ENCODE results near the gene PDIA4. TPM values are rescaled to one million over a fixed set of nuclear protein-coding genes. Genes with fewer than 3 reads are reported as not detected.

The PDIA4 gene
- total RNA-seq, 1 experiment from 2014 or later: 217 TPM

DNA sequence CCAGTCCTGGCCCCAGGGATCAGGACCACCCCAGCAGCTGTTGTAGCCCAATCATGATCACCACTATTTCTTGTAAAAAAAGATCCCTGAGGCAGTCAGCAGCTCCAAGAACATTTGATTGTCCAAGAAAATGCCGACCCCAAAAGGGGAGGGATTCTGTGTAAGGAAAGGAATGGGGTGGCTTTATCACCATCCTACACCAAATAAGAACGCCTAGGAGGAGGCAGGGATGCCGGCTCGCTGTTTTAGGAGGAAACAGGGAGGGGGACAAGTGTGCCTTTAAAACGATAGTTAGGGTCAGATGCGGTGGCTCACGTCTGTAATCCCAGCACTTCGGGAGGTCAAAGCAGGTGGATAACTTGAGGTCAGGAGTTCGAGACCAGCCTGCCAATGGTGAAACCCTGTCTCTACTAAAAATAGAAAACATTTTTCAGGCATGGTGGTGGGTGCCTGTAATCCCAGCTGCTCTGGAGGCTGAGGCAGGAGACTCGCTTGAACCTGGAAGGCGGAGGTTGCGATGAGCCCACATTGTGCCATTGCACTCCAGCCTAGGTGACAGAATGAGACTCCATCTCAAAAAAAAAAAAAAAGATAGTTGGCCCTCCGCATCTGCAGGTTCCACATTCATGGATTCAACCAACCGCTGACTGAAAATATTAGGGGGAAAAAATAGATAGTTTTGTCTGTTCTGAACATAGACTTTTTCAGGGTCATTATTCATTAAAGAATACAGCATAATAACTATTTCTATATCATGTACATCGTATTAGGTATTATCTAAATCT is 63.6 kb downstream of the PDIA4 start:
- Histone ChIP-seq H3K4me3 (replicated peaks in 1 of 2; ENCODE audit: low read depth in 1 of 2, low read length in 2 of 2) (no peak overlapping the region), H3K27ac (ENCODE audit: low read depth, low read length) (no peak overlapping the region), H2AFZ (ENCODE audit: low read depth, low read length, poor library complexity, severe bottlenecking) (no peak overlapping the region), H3K9me3 (ENCODE audit: control insufficient read depth in 1 of 2, insufficient read depth in 1 of 2, low read depth in 1 of 2, low read length in 2 of 2) (no peaks in the 10 kb centered on the region), H3K36me3 (ENCODE audit: control insufficient read depth in 1 of 2, insufficient read depth in 2 of 2, low read length in 2 of 2) (no peaks in the 10 kb centered on the region), H3K4me1 (ENCODE audit: control insufficient read depth in 1 of 2, insufficient read depth in 2 of 2, low read length in 2 of 2) (peaks cover 0 to 39% of the 10 kb centered on the region in 2 experiments; a peak in 2 of 4 replicates), H3K9ac (ENCODE audit: low read length) (no peak overlapping the region), H3K79me2 (ENCODE audit: insufficient read depth, low read length) (no peaks in the 10 kb centered on the region), H4K20me1 (ENCODE audit: insufficient read depth) (no peaks in the 10 kb centered on the region), H3K27me3 (ENCODE audit: insufficient read depth, low read length) (no peaks in the 10 kb centered on the region), H3K9me2 (ENCODE audit: insufficient read depth) (no peaks in the 10 kb centered on the region), H3K4me2 (ENCODE audit: low read length) (no peak overlapping the region)
- no peak for ATAC-seq
- TF ChIP-seq POLR2AphosphoS5 (IDR thresholded peaks at IDR 0.05; ENCODE audit: low read depth, low read length) (no peak), CBX3 (IDR thresholded peaks at IDR 0.05; ENCODE audit: low read depth) (0 out of 2 replicates have a peak, but pooled peaks have one; percentile 32)
- DNase-seq (ENCODE audit: low read depth, low spot score): no peak
- BruUV-seq (replicated peaks): no TSS peak
- RAD21 ChIA-PET (ENCODE audit: low non-redundant PET in 1 of 2, low total read pairs in 2 of 2, uncharacterized antibody in 2 of 2, unreplicated experiment in 2 of 2): no interaction called here
- intact Hi-C loops (cut with micrococcal nuclease): loop anchor here (10.0 kb wide), 1 partner anchor 270 kb away; the partner anchor contains the start of gene CUL1
- POLR2A ChIA-PET: interaction anchor here (0.9 to 1.2 kb wide), 2 partner anchors 10 to 700 kb away, joined by 3 read pairs; no protein-coding TSS in a partner anchor
- CTCF ChIA-PET: no interaction called here

DNA sequence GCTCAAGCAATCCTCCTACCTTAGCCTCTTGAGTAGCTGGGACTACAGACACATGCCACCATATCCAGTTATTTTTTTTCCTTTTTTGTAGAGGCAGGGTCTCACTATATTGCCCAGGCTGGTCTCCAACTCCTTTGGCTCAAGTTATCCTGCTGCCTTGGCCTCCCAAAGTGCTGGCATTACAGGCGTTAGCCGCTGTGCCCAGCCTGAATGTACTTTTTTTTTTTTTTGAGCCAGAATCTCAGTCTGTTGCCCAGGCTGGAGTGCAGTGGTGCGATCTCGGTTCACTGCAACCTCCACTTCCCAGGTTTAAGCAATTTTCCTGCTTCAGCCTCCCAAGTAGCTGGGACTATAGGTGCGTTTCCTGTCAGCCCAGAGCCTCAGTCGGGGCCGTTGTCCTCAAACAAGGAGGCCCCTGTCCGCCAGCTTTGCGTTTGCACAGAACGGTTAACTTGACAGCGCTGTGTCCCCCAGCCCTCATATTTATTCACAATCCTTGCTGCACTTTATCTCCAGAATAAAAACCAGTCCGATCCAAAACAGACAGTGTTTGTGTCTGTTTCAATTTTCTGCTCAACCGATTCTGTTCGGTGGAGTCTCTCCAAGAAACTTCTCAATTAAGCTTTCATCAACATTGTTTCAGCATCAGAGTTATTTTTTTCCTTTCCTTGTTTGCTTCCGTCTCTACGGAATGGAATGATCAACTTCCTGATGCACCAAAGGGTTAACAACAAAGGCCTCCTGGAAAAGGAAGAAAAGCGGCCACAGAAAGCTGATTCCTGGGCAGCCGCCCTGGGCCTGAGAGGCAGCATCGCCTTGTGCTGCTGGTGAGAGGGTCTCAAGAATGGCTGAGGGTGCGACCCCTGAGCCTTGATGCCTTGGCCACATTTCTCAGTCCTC is 64.5 kb downstream of the PDIA4 start:
- peak overlapping the region; percentile 70 for H3K4me2 ChIP-seq (ENCODE audit: low read length)
- H3K4me1 ChIP-seq (ENCODE audit: control insufficient read depth in 1 of 2, insufficient read depth in 2 of 2, low read length in 2 of 2): peaks cover 0 to 39% of the 10 kb centered on the region in 2 experiments; a peak in 2 of 4 replicates
- H3K27me3 ChIP-seq (ENCODE audit: insufficient read depth, low read length): no peaks in the 10 kb centered on the region
- ATAC-seq (no peak), DNase-seq (ENCODE audit: low read depth, low spot score) (no peak)
- ChIA-PET POLR2A (interaction anchor here (0.9 to 1.6 kb wide), 3 partner anchors 9 to 699 kb away, joined by 3 to 6 read pairs (median 3); no protein-coding TSS in a partner anchor), CTCF (interaction anchor here (0.8 to 1.6 kb wide), 10 partner anchors 42 to 721 kb away, joined by 3 to 14 read pairs (median 3); no protein-coding TSS in a partner anchor), RAD21 (ENCODE audit: low non-redundant PET in 1 of 2, low total read pairs in 2 of 2, uncharacterized antibody in 2 of 2, unreplicated experiment in 2 of 2) (interaction anchor here (0.6 to 2.3 kb wide), 4 partner anchors 24 to 459 kb away, joined by 3 to 6 read pairs (median 4); no protein-coding TSS in a partner anchor)
- H2AFZ ChIP-seq (ENCODE audit: low read depth, low read length, poor library complexity, severe bottlenecking): peak overlapping the region; percentile 45
- intact Hi-C loops (cut with micrococcal nuclease): loop anchor here (1.0 to 10.0 kb wide), 2 partner anchors 23 to 269 kb away; partner anchors contain the start of gene CUL1
- H3K4me3 ChIP-seq (replicated peaks in 1 of 2; ENCODE audit: low read depth in 1 of 2, low read length in 2 of 2): peak overlapping the region in 1 of 2 experiments; percentile 50; a peak in 2 of 4 replicates
- BruUV-seq (replicated peaks): no TSS peak
- H4K20me1 ChIP-seq (ENCODE audit: insufficient read depth): no peaks in the 10 kb centered on the region
- no peaks in the 10 kb centered on the region for H3K36me3 ChIP-seq (ENCODE audit: control insufficient read depth in 1 of 2, insufficient read depth in 2 of 2, low read length in 2 of 2)
- H3K9me3 ChIP-seq (ENCODE audit: control insufficient read depth in 1 of 2, insufficient read depth in 1 of 2, low read depth in 1 of 2, low read length in 2 of 2): no peaks in the 10 kb centered on the region
- H3K9ac ChIP-seq (ENCODE audit: low read length): peak overlapping the region; percentile 40; the same call in 1 of the 2 replicates
- no peak overlapping the region for H3K27ac ChIP-seq (ENCODE audit: low read depth, low read length)
- H3K9me2 ChIP-seq (ENCODE audit: insufficient read depth): no peaks in the 10 kb centered on the region
- H3K79me2 ChIP-seq (ENCODE audit: insufficient read depth, low read length): no peaks in the 10 kb centered on the region
- TF ChIP-seq, protein P1, sequence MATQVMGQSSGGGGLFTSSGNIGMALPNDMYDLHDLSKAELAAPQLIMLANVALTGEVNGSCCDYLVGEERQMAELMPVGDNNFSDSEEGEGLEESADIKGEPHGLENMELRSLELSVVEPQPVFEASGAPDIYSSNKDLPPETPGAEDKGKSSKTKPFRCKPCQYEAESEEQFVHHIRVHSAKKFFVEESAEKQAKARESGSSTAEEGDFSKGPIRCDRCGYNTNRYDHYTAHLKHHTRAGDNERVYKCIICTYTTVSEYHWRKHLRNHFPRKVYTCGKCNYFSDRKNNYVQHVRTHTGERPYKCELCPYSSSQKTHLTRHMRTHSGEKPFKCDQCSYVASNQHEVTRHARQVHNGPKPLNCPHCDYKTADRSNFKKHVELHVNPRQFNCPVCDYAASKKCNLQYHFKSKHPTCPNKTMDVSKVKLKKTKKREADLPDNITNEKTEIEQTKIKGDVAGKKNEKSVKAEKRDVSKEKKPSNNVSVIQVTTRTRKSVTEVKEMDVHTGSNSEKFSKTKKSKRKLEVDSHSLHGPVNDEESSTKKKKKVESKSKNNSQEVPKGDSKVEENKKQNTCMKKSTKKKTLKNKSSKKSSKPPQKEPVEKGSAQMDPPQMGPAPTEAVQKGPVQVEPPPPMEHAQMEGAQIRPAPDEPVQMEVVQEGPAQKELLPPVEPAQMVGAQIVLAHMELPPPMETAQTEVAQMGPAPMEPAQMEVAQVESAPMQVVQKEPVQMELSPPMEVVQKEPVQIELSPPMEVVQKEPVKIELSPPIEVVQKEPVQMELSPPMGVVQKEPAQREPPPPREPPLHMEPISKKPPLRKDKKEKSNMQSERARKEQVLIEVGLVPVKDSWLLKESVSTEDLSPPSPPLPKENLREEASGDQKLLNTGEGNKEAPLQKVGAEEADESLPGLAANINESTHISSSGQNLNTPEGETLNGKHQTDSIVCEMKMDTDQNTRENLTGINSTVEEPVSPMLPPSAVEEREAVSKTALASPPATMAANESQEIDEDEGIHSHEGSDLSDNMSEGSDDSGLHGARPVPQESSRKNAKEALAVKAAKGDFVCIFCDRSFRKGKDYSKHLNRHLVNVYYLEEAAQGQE (IDR thresholded peaks at IDR 0.05; ENCODE audit: low read depth): no peak
- TF ChIP-seq SRF (IDR thresholded peaks at IDR 0.05; ENCODE audit: low read depth): no peak
- no peak for TF ChIP-seq SP1 (IDR thresholded peaks at IDR 0.05; ENCODE audit: low read depth)
- TF ChIP-seq POLR2AphosphoS5 (IDR thresholded peaks at IDR 0.05; ENCODE audit: low read depth, low read length): no peak
- TF ChIP-seq CBX3 (IDR thresholded peaks at IDR 0.05; ENCODE audit: low read depth): no peak
- TF ChIP-seq, protein P2, sequence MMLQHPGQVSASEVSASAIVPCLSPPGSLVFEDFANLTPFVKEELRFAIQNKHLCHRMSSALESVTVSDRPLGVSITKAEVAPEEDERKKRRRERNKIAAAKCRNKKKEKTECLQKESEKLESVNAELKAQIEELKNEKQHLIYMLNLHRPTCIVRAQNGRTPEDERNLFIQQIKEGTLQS (IDR thresholded peaks at IDR 0.05): no peak
- no peak for TF ChIP-seq ELF1 (IDR thresholded peaks at IDR 0.05; ENCODE audit: borderline replicate concordance, low read depth)
- TF ChIP-seq EZH2 (IDR thresholded peaks at IDR 0.05): no peak
- TF ChIP-seq SIN3A (IDR thresholded peaks at IDR 0.05; ENCODE audit: low read depth): no peak
- no peak for TF ChIP-seq FOSL1 (IDR thresholded peaks at IDR 0.05; ENCODE audit: low read depth)
- no peak for TF ChIP-seq EZH2phosphoT487 (IDR thresholded peaks at IDR 0.05; ENCODE audit: borderline replicate concordance)

Data from HCT116 (cell line).